Retina (tissue), 1 donor: ENCODE data around the gene AFAP1L2.

Source experiments
- DNase-seq: peaks from one replicate; pipeline ENCODE4 v3.0.0-alpha.2; 2016

Gene AFAP1L2

DNA sequence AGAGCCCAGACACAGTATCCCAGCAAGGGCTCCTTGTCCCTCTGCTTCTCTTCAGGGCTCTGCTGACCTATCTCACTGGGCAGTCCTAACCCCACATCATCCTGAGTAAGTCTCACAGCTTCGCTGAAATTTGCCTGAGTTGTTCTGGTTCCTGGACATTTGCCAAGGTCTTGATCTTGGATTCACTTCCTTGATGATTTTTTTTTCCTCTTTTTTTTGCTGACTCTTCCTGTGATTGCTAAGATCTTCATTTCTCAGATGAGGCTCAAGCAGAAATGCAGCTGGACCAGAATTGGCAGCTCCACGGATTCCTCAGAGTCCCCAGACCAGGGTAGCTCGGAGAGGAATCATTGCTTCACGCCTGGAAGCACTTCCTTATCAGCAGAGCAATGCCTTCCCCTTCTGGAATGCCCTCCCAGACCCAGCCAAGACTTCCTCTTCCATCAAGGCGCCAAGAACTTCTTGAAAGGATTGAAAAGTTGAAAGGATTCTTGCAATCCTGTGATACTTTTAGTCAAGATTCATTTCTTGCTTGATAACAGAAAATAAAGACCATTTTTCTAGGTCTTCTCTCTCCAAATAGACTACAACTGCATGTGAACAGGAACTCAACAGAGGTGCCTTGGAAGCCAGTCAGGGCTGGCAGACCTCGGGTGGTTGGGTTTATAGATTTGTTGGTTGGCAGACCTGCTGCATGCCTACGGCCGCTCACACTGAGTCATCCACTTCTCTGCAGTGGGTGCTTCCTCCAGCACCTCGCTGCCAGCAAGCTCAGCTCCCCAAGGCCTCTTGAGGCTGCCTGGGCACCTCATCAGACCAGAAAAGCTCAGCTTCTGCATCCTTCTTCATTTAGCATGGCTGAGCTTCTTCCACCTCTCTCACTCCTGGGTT lies 8.8 kb upstream of the AFAP1L2 start:
- no peak for DNase-seq

DNA sequence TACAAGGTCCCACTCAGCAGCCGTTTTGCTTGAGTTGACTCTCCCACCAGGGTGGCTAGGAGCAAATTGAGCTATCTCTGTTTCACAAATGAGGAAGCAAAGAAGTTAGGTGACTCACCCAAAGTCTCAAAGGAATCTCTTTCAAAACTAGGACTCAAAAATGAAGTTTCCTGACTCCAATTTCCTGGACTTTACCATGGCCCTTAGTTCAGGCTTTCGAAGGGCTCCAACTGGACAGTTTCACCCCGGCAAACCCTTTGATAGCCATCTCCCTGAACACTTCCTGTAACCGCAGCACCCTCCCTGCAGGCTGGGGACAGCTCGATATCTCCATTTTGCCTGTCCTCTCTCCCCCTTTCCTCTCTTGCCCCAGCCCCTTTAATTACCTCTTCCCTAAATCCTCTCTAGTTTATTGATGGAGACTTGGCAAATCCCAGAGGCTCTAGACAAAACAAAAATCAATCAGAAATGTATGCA lies 4.7 kb upstream of the AFAP1L2 start:
- DNase-seq = no peak

DNA sequence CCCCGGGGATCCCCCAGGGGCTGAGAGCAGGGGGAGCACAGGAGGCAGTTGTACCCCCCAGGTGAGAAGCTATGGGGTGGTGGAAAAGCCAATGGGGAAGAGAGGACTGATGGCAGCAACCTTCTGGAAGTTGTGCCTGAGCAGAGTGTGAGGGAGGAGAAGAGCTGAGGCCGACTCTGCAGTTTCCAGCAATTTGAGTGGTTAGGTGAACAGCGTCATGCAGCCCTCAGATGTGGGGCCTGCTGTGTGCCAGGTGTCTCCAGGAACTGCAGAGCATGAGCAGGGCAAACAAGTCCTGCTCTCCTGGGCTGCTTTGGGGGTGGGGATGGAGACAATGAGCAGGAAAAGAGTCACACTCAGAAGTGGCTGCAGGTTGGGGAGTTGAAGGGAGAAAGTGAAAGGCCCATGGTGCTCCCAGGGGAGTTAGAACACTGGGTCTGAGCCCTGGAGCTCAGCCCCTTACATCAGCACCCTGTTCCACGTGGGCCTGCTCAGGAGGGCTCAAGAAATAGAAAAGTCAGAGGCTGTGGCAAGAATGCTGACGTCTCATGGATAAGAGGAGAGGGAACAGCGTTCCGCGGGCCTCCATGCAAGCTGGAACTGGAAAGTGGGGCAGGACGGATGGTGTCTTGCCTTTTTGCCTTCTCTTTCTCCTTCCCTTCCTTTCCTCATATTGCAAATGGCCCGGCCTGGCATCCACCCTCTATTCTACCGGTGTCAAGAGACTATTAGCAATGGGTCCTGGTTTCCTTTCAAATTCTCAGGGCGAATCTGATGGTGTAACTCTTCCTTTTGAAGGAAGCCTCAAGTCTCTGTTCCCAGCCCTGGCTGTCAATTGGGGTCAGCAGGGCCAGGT lies 4.0 kb upstream of the AFAP1L2 start:
- DNase-seq = no peak

DNA sequence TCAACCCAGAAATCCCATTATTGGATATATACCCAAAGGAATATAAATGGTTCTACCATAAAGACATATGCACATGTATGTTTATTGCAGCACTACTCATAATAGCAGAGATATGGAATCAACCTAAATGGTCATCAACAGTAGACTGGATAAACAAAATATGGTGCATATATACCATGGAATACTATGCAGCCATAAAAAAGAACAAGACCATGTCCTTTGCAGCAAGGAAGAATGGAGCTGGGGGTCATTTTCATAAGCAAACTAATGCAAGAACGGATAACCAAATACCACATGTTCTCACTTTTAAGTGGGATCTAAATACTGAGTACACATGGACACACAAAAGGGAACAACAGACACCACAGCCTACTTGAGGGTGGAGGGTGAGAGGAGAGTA lies 2.2 kb upstream of the AFAP1L2 start:
- DNase-seq = no peak

DNA sequence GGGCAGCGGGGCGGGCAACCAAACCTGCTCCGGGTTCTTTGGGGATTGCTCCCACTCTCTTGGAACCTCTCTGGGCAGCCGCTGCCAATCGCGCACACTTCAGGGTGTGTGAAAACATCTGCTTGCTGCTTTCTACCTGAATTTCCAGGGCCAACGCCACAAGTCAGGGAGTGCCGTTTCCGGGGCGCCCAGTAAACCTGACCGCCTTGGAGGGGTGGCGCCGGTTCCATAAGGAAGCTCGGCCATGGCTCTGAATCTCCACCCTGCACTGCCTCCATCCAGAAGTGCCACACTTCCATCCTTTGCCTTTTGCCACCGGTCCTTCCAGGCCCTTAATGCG lies 679 bp upstream of the AFAP1L2 start:
- no peak for DNase-seq

DNA sequence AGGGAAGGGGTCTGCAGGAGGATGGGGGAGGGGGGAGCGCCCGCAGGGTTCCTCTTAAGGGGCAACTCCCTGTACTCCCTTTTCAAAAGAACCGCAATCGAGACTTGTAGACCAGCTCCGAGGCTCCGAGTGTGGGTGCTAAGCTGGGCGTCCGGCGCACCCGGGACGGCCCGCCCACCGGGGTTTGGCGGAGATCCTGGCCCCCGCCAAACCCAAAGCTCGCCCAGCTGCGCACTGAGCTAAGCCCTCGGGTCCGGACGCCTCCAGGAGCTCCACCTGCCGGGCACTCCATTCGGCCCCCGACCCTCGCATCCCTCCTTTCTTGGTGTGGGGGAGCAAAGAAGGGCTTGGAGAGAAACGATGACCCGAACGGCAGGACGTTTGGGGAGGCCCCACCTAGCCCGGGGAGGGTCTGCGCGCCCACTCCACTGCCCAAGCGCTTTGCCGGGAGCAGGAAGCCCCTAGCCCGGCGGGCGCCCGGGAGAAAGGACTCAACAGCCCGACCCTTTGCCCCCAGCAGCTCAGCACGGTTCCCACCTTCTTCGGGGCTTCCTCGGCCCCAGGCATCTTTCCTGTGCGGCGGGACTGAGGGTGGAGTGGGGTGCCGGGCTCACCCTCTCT lies 651 bp downstream of the AFAP1L2 start:
- DNase-seq = peak; percentile 63

DNA sequence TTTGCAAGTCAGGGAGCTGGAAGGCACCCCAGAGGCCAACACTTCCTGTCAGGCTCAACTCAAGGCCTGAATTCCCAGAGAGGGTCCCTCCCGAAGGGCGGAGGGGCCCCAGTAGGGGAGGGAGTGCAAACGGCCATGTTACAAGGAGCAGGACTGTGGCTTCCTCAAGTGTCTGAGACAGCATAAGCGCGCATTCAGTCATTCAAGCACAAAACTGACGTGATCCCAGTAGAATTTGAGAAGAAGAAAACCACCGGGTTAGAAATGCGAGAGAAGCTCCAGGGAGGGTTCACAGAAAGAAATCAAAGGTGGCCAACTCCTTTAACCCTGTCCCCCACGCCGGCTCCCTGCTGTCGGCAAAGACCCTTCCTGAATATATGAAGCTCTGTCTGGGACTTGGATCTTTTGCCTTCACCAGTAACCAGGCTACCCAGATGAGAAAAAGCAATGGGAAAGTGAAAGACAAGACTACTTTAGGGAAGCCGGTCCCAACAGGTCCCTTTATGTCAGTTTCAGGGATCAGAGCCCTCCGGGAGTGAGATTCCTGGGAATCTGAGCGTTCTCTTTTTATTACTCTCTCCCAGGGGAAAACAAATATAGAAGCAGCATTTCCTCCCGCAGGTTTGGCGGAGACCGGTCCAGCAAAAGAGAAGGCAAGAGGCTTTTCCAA lies 1.3 kb downstream of the AFAP1L2 start:
- peak; percentile 63 for DNase-seq

DNA sequence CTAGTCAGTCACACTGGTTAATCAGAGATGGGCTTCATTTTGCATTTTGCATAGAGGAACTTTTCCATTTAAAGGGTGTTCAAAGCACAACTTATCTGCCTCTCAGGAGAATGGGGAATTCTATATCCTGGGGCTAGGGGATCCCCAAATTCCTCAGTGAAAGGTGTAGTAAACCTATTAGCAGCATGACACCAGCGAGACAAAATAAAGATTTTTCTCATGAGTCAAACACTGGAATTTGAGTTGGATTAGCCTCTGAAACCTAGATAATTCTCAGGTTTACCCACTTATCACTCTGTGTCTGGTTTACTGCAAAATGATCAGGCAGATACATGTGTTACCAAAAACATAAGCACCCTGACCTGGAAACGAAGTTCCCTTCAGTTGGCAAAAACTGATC lies 2.1 kb downstream of the AFAP1L2 start:
- DNase-seq = no peak

DNA sequence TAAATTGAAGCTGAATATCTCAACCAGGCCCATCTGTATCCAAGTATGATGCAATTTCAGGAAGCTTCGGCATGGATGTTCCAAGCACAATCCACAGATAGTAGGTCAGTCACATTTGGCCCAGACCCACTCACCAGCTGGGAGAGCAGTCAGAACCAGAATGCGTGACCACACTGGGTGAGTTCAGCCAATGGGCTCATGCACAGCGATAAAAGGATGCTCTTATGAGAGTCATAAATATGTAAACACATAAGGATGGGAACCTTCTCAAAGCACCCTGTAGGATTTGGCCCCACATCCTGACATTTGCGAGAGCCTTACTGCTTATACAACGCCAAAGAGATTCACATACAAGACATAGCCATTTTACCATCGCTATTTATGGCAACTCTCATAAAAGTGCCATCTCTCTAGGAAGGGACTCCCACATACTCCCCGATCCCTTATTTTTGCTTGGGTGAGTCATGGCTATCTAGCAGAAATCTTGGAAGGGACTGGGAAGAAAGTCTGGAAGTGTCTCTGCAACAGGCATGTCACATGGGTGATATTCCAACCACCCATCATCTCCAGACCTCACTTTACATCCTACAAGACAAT lies 3.0 kb downstream of the AFAP1L2 start:
- DNase-seq = no peak

DNA sequence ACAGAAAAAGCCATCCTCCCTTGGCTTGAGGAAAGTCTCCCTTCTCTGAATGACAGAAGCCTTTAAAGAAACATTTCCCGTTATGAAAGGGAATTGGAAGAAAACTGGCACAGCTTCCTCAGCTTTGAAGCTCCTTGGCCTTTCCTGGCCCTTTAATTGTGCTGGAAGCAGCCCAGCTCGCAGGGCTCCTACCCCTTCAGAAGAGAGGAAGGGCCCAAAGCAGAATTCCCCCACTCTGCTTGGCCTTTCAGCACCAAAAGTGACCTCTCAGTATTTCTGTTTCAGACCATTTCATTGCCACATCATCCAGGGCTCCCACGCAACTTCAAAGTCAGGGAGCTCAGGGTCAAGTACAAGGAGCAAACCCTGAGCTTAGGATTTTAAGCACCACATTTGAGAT lies 4.2 kb downstream of the AFAP1L2 start:
- DNase-seq = no peak

DNA sequence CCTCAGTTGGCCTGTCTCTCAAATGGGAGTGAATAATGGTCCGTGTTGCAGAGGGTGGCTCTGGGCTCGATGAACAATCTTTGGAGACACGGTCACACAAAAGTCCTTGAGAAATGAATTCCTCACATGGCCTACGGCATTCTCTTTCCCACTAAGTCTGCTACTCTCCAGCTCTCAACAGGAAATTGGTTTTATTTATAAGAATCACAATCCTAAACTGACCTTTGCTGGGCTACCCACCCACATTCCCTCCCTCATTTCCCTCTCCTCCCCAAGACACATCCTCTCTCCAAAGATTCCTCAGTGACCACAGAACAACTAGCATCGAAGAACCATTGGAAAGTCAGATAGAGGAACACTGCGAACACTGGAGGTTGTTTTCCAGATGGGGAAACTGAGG lies 4.7 kb downstream of the AFAP1L2 start:
- no peak for DNase-seq

DNA sequence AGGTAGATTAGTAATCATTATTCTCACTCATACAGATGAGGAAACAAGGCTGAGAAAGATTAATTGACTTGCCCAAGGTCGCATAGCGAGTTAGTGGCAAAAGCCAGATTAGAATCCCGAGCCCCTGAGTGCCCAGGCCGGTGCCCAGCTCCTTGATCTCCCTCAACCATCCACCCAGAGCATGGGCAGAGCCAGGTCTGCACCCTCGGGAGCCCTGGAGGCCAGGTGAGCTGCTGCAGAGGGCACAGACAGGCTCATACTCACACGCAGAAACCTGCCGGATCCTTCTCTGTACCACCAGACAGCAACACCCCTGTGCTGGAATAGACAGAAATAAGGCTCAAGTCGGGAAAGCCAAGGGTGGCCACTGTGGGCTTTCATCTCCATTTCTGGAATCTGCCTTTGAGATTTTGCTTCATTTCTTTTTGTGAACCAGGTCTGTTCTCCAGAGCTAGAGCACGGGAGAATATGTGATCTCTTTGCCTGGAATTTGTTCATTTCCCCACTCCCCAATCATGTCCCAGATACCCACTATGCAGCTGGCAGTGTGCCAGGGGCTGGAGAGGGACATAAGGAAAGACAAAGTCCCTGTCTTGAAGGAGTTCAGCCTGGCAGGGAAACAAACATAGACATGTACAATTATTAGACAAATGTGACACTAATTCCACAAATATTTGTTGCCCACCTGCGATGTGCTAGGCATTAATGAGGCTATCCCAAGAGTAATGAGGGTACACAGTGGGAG lies 5.5 kb downstream of the AFAP1L2 start:
- no peak for DNase-seq

DNA sequence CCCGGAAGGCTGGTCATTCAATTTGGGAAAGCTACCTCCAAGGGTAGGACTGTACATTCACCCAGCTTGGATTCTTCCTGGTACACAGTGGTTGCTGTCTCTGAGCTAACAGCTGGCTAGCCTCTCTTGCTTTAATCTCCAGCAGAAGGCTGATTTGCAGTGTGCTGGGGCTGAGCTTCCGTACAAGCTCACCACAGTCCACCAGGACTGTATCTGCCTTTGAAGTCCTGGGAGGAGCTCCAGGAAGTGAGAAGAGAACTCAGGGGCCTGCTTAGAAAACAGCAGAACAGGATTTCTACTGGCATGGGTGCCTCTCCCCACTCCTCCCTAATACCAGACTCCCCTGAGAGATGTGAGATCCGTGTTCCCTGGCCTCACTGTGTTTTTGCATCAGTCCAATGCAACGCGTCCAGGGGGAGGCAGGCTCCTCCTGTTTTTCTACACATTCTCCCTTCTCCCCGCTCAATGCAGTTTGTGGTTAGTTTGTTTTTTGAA lies 6.6 kb downstream of the AFAP1L2 start:
- DNase-seq = no peak

DNA sequence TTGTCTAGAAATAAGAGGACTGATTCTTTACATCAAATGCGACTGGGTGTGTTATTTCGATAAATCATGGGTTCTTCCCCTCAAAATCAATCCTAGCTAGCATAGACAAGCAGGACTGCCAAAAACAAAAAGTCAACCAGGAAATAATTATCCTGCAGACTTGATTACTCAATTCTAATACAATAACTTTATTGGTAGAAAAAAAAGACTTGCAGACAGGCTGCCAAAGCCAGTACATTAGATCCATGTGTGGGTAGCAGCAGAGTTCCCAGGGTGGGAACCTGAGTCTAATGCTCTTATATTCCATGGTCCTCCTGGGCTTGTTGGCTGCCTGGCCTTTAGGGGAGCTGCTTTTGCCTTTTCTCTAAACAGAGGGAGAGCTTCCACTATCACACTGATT lies 7.8 kb downstream of the AFAP1L2 start:
- no peak for DNase-seq

DNA sequence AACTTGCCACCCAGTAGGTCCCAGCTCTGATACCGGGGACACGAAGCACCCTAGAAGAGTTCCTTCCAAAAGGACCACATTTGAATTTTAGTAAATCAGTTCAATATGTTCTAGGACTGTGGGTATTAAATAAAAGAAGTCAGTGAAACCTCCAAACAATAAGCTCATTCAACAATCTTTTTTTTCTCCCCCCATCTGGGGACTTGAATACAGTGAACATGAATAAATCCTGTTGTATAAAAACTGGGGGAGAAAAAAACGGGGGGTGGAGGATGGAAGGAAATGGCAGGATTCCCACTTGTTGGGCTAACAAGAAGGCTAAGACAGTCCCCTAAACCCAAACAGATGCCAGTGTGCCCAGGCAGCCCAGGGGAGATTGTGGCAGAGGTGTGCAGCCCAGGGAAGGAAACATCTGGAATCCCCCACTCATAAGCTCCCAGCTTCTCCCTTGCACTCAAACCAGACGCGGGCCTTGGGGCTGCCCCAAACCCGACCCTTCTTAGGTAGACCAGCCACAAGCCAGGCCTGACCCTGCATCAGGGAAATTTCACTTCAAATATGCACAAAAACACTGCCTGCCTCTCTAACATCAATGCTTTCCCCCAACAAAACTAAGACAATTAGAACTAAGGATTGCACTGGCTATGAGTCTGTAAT lies 8.8 kb downstream of the AFAP1L2 start:
- no peak for DNase-seq

DNA sequence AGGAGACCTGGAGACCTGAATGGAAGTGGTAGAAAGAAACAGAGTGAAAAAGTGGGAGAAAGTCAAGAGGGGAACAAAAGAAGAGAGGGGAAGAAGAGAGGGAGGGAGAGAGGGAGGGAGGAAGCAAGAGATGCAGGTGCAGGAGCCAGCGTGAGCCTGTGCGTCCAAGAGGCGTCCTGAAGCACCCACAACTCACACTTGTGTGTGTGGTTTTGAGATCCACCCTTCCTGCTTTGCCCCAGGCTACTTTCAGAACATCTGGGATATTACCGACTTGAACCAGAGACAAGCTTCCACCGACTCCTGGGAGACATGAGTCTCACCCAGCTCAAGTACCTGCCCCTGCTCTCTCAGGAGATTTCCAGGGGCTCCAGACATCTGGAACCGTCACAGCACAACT lies 9.8 kb downstream of the AFAP1L2 start:
- no peak for DNase-seq

DNA sequence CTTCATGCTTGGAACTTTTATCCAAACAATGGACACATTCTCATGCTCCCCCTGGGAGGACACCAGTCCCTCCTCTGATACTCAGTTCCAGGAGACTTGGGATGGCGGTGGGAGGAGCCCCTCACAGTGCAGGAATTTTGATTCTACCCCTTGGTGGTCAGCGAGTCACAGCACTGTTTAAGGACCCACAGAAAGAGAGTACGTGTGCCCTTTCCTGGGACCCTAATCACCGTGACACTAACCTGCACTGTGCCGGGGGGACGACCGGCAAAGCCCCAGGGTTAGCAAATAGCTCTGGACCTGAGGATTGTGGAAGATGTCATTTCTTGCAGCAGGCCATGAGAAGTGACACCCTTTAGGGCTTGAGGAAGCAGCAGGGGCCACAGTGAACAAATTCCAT lies 10.4 kb downstream of the AFAP1L2 start:
- DNase-seq = no peak

DNA sequence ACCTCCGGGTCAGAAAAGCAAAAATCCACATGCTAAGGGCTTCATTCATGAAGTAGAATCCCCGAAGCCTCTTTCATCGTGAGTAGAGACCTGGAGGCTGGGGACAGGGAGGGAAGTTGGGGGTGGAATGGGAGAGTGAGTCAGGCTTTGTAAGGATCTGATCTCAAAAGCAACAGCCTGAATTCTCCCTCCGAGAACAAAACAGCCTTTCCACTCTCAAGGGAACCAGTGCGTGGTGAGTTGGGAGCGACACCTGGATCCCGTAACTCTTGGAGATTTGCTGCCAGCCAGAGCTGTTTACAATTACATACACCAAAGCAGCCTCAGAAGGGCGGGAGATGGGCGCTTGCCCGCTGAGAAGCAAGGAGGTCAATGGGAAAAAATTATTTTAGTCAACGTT lies 10.8 kb downstream of the AFAP1L2 start:
- no peak for DNase-seq

DNA sequence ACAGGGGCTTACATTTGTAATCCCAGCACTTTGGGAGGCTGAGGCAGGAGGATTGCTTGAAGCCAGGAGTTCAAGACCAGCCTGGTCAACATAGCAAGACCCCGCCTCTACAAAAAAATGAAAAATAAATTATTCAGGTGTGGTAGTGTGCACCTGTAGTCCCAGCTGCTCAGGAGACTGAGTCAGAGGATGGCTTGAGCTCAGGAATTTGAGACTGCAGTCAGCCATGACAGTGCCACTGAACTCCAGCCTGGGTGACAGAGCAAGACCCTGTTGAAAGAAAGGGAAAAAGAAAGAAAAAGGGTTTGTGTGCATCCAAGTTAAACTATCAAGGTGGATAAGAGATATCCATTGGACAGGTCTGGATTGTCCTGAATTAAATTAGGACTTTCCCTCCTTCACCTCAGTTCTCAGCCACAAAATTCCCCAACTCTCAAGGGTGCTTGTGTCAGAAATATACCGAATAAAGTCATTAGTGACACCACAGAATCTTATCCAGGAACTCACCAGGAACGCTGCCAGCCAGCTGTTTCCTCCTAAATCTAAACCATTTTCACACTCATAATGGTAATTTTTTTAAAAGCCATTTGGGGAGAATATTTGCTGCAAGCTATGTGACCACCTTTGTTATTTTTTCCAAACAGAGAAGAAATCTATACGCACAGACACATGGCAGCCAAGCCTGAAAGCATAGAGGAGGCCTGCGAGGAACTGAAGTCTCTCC lies 12.0 kb downstream of the AFAP1L2 start:
- DNase-seq = no peak

DNA sequence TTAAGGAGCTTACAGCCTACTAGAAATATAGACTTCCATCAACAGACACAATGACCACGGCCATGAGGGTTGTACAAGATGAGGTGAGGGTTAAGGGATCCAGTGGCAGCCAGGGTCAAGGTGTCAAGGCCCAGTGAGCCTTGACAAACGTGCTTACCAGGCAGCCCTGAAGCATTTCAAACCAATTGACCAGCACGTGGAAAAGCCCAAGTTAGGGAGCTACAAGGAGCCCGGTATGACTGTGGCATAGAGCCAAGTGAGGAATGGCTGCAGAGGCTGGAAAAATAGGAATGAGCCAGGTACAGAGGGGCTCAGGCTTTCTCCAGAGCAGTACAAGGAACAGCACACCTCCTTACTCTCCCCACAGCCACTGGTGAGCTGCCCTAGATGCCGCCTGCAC lies 12.7 kb downstream of the AFAP1L2 start:
- no peak for DNase-seq
